Skeletal muscle tissue (tissue), 4 donors: ENCODE data around the gene PIAS1. TPM values are rescaled to one million over a fixed set of nuclear protein-coding genes. Genes with fewer than 3 reads are reported as not detected.
"Not testable (repeated sequence)": the region's sequence is repeated elsewhere in the genome, so short reads cannot be mapped to it uniquely, and the experiment has no call there.

Source experiments
- H3K27ac ChIP-seq: one replicate; pipeline ENCODE4 v1.7.0; 2013; ENCODE audit warnings: mild to moderate bottlenecking, low read depth, low read length, inconsistent platforms
- H3K27me3 ChIP-seq, 3 donors: one replicate each; pipeline ENCODE4 v1.7.0; 2013; ENCODE audit warnings: low read length in 3 of 3; ENCODE audit not compliant: control insufficient read depth in 3 of 3, insufficient read depth in 3 of 3
- H3K36me3 ChIP-seq, 3 donors: one replicate each; pipeline ENCODE4 v1.7.0; 2013; ENCODE audit warnings: low read length in 3 of 3; ENCODE audit not compliant: control insufficient read depth in 3 of 3, insufficient read depth in 3 of 3
- H3K4me1 ChIP-seq, 3 donors: one replicate each; pipeline ENCODE4 v1.7.0; 2013; ENCODE audit warnings: low read length in 3 of 3, mild to moderate bottlenecking in 3 of 3; ENCODE audit not compliant: control insufficient read depth in 3 of 3, insufficient read depth in 3 of 3
- H3K4me3 ChIP-seq, 3 donors: one replicate each; pipeline ENCODE4 v1.7.0; 2013; ENCODE audit warnings: low read length in 3 of 3
- H3K9ac ChIP-seq, 3 donors: one replicate each; pipeline ENCODE4 v1.7.0; 2013; ENCODE audit warnings: low read length in 3 of 3, mild to moderate bottlenecking in 3 of 3, moderate library complexity in 2 of 3, low read depth in 1 of 3
- H3K9me3 ChIP-seq, 3 donors: one replicate each; pipeline ENCODE4 v1.7.0; 2013; ENCODE audit warnings: low read length in 3 of 3; ENCODE audit not compliant: control insufficient read depth in 3 of 3
- total RNA-seq: library from RNA; depleted of rRNA; stranded (reverse); fragments of >200 nt; gene quantifications from one replicate; pipeline ENCODE4 v1.2.3, GENCODE V29; 2014
- donor health status: Osteomylitis.

The PIAS1 gene
- total RNA-seq, 1 donor from 2014 or later = 15.7 TPM

- no peak overlapping the region for H3K9ac ChIP-seq
- H3K27me3 ChIP-seq = no peaks in the 10 kb centered on the region
- H3K4me1 ChIP-seq = peaks cover 14 to 26% (median 23%) of the 10 kb centered on the region in 3 donors
Observed at GRCh38 chr15:68196445-68197169, 142.5 kb downstream of the PIAS1 start.

GRCh38 chr15:68197170-68197492 lies 143.0 kb downstream of the PIAS1 start:
- Histone ChIP-seq H3K27ac (no peak overlapping the region), H3K27me3 (no peaks in the 10 kb centered on the region), H3K9me3 (no peaks in the 10 kb centered on the region), H3K9ac (no peak overlapping the region), H3K36me3 (peaks cover 0 to 9% (median 4%) of the 10 kb centered on the region in 3 donors), H3K4me1 (peaks cover 14 to 24% (median 20%) of the 10 kb centered on the region in 3 donors), H3K4me3 (no peak overlapping the region)

More at GRCh38 chr15:68196445-68197169, 142.5 kb downstream of the PIAS1 start:
- H3K36me3 ChIP-seq = peaks cover 0 to 9% (median 4%) of the 10 kb centered on the region in 3 donors
- no peak overlapping the region for H3K27ac ChIP-seq
- H3K4me3 ChIP-seq = no peak overlapping the region
- H3K9me3 ChIP-seq = no peaks in the 10 kb centered on the region

- peaks cover 0 to 2% (median 2%) of the 10 kb centered on the region in 3 donors for H3K36me3 ChIP-seq
Observed at GRCh38 chr15:68197661-68198437, 143.7 kb downstream of the PIAS1 start.

GRCh38 chr15:68199340-68199739 lies 145.2 kb downstream of the PIAS1 start:
- Histone ChIP-seq H3K27ac (no peak overlapping the region), H3K4me1 (peaks cover 14 to 26% (median 15%) of the 10 kb centered on the region in 3 donors), H3K27me3 (no peaks in the 10 kb centered on the region), H3K9ac (no peak overlapping the region), H3K9me3 (no peaks in the 10 kb centered on the region), H3K36me3 (no peaks in the 10 kb centered on the region), H3K4me3 (no peak overlapping the region)

More at GRCh38 chr15:68197661-68198437, 143.7 kb downstream of the PIAS1 start:
- Histone ChIP-seq H3K9me3 (no peaks in the 10 kb centered on the region), H3K4me1 (peaks cover 8 to 17% (median 14%) of the 10 kb centered on the region in 3 donors), H3K27ac (no peak overlapping the region), H3K4me3 (no peak overlapping the region), H3K9ac (no peak overlapping the region), H3K27me3 (no peaks in the 10 kb centered on the region)

- H3K9me3 ChIP-seq = no peaks in the 10 kb centered on the region
- H3K27ac ChIP-seq = no peak overlapping the region
- H3K36me3 ChIP-seq = no peaks in the 10 kb centered on the region
- no peak overlapping the region for H3K9ac ChIP-seq
- H3K27me3 ChIP-seq = no peaks in the 10 kb centered on the region
- H3K4me1 ChIP-seq = peaks cover 20 to 32% (median 22%) of the 10 kb centered on the region in 3 donors
- H3K4me3 ChIP-seq = no peak overlapping the region
Observed at GRCh38 chr15:68200016-68200861, 146.1 kb downstream of the PIAS1 start.

GRCh38 chr15:68201153-68201878 lies 147.2 kb downstream of the PIAS1 start:
- H3K36me3 ChIP-seq = no peaks in the 10 kb centered on the region
- H3K27me3 ChIP-seq = no peaks in the 10 kb centered on the region
- no peak overlapping the region for H3K27ac ChIP-seq
- H3K9ac ChIP-seq = peak overlapping the region in 1 of 3 donors; percentile 1
- H3K4me3 ChIP-seq = no peak overlapping the region
- H3K9me3 ChIP-seq = no peaks in the 10 kb centered on the region
- peaks cover 23 to 40% (median 27%) of the 10 kb centered on the region in 3 donors for H3K4me1 ChIP-seq

GRCh38 chr15:68201879-68202261 lies 147.8 kb downstream of the PIAS1 start:
- Histone ChIP-seq H3K4me1 (peaks cover 23 to 41% (median 27%) of the 10 kb centered on the region in 3 donors), H3K4me3 (no peak overlapping the region), H3K27ac (no peak overlapping the region), H3K9me3 (no peaks in the 10 kb centered on the region), H3K9ac (no peak overlapping the region), H3K27me3 (no peaks in the 10 kb centered on the region), H3K36me3 (no peaks in the 10 kb centered on the region)

GRCh38 chr15:68202994-68203393 lies 148.9 kb downstream of the PIAS1 start:
- not testable (repeated sequence) for H3K27me3 ChIP-seq, H3K9ac ChIP-seq, H3K4me3 ChIP-seq, H3K9me3 ChIP-seq, H3K27ac ChIP-seq, H3K36me3 ChIP-seq
- peaks cover 23 to 41% (median 23%) of the 10 kb centered on the region in 3 donors for H3K4me1 ChIP-seq

- H3K9ac ChIP-seq = no peak overlapping the region
Observed at GRCh38 chr15:68203486-68203885, 149.4 kb downstream of the PIAS1 start.

More at GRCh38 chr15:68203486-68203885, 149.4 kb downstream of the PIAS1 start:
- H3K4me3 ChIP-seq = no peak overlapping the region
- H3K27ac ChIP-seq = no peak overlapping the region
- H3K9me3 ChIP-seq = no peaks in the 10 kb centered on the region
- H3K4me1 ChIP-seq = peaks cover 23 to 41% (median 25%) of the 10 kb centered on the region in 3 donors
- H3K27me3 ChIP-seq = no peaks in the 10 kb centered on the region
- H3K36me3 ChIP-seq = no peaks in the 10 kb centered on the region
